ENCODE data around the gene PTPRB.

DNA sequence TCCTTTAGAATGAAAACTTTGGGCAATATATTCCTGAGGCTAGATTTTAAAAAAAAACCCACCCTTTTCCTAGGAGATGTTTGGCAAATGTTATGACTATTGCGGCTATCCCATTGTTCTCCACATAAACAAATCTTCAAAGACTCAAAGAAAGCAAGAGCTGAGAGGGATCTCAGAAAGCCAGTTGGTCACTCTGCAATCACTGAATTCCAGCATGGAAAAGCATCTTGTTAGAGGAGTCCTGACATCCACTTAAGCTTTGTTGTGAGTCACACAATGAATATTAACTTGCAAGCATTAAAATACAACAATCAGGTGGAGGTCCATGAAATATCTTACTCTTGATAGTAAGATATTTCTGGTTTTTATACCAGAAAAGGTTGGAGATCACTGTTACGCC, 11.0 kb upstream of the PTPRB start:
- TF ChIP-seq SMC3 (IDR thresholded peaks at IDR 0.05; ENCODE audit: low read depth, low read length) = no peak
- TF ChIP-seq, protein P1, sequence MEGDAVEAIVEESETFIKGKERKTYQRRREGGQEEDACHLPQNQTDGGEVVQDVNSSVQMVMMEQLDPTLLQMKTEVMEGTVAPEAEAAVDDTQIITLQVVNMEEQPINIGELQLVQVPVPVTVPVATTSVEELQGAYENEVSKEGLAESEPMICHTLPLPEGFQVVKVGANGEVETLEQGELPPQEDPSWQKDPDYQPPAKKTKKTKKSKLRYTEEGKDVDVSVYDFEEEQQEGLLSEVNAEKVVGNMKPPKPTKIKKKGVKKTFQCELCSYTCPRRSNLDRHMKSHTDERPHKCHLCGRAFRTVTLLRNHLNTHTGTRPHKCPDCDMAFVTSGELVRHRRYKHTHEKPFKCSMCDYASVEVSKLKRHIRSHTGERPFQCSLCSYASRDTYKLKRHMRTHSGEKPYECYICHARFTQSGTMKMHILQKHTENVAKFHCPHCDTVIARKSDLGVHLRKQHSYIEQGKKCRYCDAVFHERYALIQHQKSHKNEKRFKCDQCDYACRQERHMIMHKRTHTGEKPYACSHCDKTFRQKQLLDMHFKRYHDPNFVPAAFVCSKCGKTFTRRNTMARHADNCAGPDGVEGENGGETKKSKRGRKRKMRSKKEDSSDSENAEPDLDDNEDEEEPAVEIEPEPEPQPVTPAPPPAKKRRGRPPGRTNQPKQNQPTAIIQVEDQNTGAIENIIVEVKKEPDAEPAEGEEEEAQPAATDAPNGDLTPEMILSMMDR (conservative IDR thresholded peaks at IDR 0.05; ENCODE audit: low read depth, low read length) = no peak
- no peak for TF ChIP-seq CEBPB (IDR thresholded peaks at IDR 0.05; ENCODE audit: low read depth, low read length)
- no peak for TF ChIP-seq POLR2A (IDR thresholded peaks at IDR 0.05; ENCODE audit: low read depth, low read length)
- no peak for TF ChIP-seq RFX5 (IDR thresholded peaks at IDR 0.05; ENCODE audit: low read depth, low read length)
- TF ChIP-seq MXI1 (IDR thresholded peaks at IDR 0.05; ENCODE audit: borderline replicate concordance, low read depth, low read length) = no peak
- TF ChIP-seq MAZ (IDR thresholded peaks at IDR 0.05; ENCODE audit: borderline replicate concordance, low read depth, low read length) = no peak
- no peak for TF ChIP-seq BHLHE40 (IDR thresholded peaks at IDR 0.05; ENCODE audit: low read depth, low read length)
- TF ChIP-seq, protein P2, sequence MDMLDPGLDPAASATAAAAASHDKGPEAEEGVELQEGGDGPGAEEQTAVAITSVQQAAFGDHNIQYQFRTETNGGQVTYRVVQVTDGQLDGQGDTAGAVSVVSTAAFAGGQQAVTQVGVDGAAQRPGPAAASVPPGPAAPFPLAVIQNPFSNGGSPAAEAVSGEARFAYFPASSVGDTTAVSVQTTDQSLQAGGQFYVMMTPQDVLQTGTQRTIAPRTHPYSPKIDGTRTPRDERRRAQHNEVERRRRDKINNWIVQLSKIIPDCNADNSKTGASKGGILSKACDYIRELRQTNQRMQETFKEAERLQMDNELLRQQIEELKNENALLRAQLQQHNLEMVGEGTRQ (IDR thresholded peaks at IDR 0.05; ENCODE audit: low read depth, low read length) = no peak
- no peak for TF ChIP-seq CHD1 (IDR thresholded peaks at IDR 0.05; ENCODE audit: low read depth, low read length)
- TF ChIP-seq FOS (IDR thresholded peaks at IDR 0.05; ENCODE audit: low read depth, low read length) = no peak
- TF ChIP-seq NFE2L2 (IDR thresholded peaks at IDR 0.05; ENCODE audit: low read depth, low read length) = no peak
- no peak for TF ChIP-seq RAD21 (IDR thresholded peaks at IDR 0.05; ENCODE audit: low read length)
